ENCODE results near the gene AMDHD1. TPM values are rescaled to one million over a fixed set of nuclear protein-coding genes. Genes with fewer than 3 reads are reported as not detected.
"Not testable (repeated sequence)": the region's sequence is repeated elsewhere in the genome, so short reads cannot be mapped to it uniquely, and the experiment has no call there.

Gene AMDHD1
- total and polyA plus RNA-seq, 8 donors = 0.74 to 2.4 (median 1.2) TPM

GRCh38 chr12:95963096-95963495 is 20.0 kb downstream of the AMDHD1 start:
- DNase-seq (no peak), ATAC-seq (no peak)
- TF ChIP-seq, protein P1, sequence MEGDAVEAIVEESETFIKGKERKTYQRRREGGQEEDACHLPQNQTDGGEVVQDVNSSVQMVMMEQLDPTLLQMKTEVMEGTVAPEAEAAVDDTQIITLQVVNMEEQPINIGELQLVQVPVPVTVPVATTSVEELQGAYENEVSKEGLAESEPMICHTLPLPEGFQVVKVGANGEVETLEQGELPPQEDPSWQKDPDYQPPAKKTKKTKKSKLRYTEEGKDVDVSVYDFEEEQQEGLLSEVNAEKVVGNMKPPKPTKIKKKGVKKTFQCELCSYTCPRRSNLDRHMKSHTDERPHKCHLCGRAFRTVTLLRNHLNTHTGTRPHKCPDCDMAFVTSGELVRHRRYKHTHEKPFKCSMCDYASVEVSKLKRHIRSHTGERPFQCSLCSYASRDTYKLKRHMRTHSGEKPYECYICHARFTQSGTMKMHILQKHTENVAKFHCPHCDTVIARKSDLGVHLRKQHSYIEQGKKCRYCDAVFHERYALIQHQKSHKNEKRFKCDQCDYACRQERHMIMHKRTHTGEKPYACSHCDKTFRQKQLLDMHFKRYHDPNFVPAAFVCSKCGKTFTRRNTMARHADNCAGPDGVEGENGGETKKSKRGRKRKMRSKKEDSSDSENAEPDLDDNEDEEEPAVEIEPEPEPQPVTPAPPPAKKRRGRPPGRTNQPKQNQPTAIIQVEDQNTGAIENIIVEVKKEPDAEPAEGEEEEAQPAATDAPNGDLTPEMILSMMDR (IDR thresholded peaks at IDR 0.05) = no peak
- Histone ChIP-seq H3K27ac (no peak overlapping the region), H3K4me1 (no peaks in the 10 kb centered on the region), H3K36me3 (no peaks in the 10 kb centered on the region), H3K27me3 (no peaks in the 10 kb centered on the region), H3K4me3 (no peak overlapping the region), H3K9me3 (no peaks in the 10 kb centered on the region)
- intact Hi-C loops (cut with DNase I) = no loop called here

DNA sequence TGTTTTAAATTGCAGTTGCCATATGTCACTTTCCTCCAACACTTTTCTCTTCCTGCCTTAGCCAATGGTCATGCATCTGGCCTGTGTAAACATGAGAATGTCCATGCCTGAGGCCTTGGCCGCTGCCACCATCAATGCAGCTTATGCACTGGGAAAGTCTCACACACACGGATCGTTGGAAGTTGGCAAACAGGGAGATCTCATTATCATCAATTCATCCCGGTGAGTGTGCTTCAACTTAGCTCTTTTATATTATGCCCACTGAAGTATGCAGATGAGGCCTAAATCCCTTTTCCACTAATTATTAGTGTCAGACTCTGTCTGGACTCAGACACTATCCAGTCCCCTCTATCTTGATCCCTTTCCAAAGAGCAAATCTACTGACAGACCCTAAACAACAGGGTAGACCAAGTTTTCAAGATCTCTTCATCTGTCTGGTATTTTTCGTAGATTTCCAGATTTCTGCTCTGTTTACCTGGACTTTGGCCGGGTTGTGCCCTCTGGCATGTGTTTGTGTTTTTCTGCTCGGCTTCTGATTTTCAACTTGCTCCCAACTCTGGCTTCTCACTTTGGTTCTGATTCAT is 23.2 kb downstream of the AMDHD1 start:
- no peak overlapping the region for H3K27ac ChIP-seq
- ATAC-seq = no peak
- TF ChIP-seq, protein P1 (IDR thresholded peaks at IDR 0.05) = no peak
- no peaks in the 10 kb centered on the region for H3K4me1 ChIP-seq
- no peaks in the 10 kb centered on the region for H3K36me3 ChIP-seq
- intact Hi-C loops (cut with DNase I) = no loop called here
- H3K4me3 ChIP-seq = no peak overlapping the region
- H3K27me3 ChIP-seq = no peaks in the 10 kb centered on the region
- H3K9me3 ChIP-seq = no peaks in the 10 kb centered on the region
- DNase-seq = no peak

- ATAC-seq (no peak), DNase-seq (no peak)
- H3K4me1 ChIP-seq = no peaks in the 10 kb centered on the region
- peaks cover 0 to 2% of the 10 kb centered on the region in 2 donors for H3K36me3 ChIP-seq
- H3K4me3 ChIP-seq = no peak overlapping the region
- TF ChIP-seq, protein P1 (IDR thresholded peaks at IDR 0.05) = no peak
- H3K9me3 ChIP-seq = no peaks in the 10 kb centered on the region
- intact Hi-C loops (cut with DNase I) = no loop called here
- H3K27ac ChIP-seq = no peak overlapping the region
- H3K27me3 ChIP-seq = no peaks in the 10 kb centered on the region
Measured at GRCh38 chr12:95967301-95967700, 24.2 kb downstream of the AMDHD1 start.

DNA sequence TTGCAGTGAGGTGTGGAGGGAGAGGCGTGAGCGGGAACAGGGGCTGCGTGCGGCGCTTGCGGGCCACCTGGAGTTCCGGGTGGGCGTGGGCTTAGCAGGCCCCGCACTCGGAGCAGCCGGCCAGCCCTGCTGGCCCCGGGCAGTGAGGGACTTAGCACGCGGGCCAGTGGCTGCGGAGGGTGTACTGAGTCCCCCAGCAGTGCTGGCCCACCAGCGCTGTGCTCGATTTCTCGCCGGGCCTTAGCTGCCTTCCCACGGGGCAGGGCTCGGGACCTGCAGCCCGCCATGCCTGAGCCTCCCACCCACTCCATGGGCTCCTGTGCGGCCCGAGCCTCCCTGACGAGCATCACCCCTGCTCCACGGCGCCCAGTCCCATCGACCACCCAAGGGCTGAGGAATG is 26.0 kb downstream of the AMDHD1 start:
- H3K27me3 ChIP-seq; H3K4me1 ChIP-seq; intact Hi-C loops (cut with DNase I); ATAC-seq; H3K4me3 ChIP-seq; H3K9me3 ChIP-seq; H3K27ac ChIP-seq; DNase-seq: not testable (repeated sequence)
- peaks cover 0 to 12% of the 10 kb centered on the region in 2 donors for H3K36me3 ChIP-seq

- H3K9me3 ChIP-seq = no peaks in the 10 kb centered on the region
- H3K27me3 ChIP-seq = no peaks in the 10 kb centered on the region
- H3K4me1 ChIP-seq = no peaks in the 10 kb centered on the region
- no peak for ATAC-seq
- H3K36me3 ChIP-seq = peaks cover 0 to 16% of the 10 kb centered on the region in 2 donors
- intact Hi-C loops (cut with DNase I) = no loop called here
- no peak for DNase-seq
- no peak overlapping the region for H3K4me3 ChIP-seq
- TF ChIP-seq, protein P1 (IDR thresholded peaks at IDR 0.05) = no peak
- H3K27ac ChIP-seq = no peak overlapping the region
Measured at GRCh38 chr12:95970905-95971304, 27.8 kb downstream of the AMDHD1 start.

All from left lung (tissue), 10 donors.